PC-3 (cell line): Measurements from ENCODE around the gene ZNF534. TPM values are rescaled to one million over a fixed set of nuclear protein-coding genes. Genes with fewer than 3 reads are reported as not detected.

Experiments used
- ATAC-seq: fragments of 200-7000 bp; cut with Tn5 transposase; 2 replicates; pipeline ENCODE4 v1.9.1; 2020; ENCODE audit warnings: mild to moderate bottlenecking, moderate library complexity
- BruUV-seq: library from RNA; stranded (reverse); fragments of 400-500 nt; replicated peaks from 2 replicates; lab custom pipeline; 2021; lab: Mats Ljungman, UMichigan
- CTCF ChIA-PET: fragments of 300-600 bp; sonication (Branson Sonifier 250); formaldehyde crosslinking; loops from one replicate; lab custom pipeline; 2022; ENCODE audit warnings: antibody characterized with exemption; lab: Charles Lee
- POLR2A ChIA-PET: fragments of 300-600 bp; sonication (Branson Sonifier 250); formaldehyde crosslinking; loops from one replicate; lab custom pipeline; 2022; ENCODE audit warnings: antibody characterized with exemption; ENCODE audit not compliant: unreplicated experiment; lab: Charles Lee
- DNase-seq: peaks from one replicate; pipeline ENCODE4 v3.0.0-alpha.2; 2015
- H2AFZ ChIP-seq: fragments of 300-600 bp; sonication (generic); 2 replicates; pipeline ENCODE4 v1.6.0; 2016; ENCODE audit warnings: antibody characterized with exemption, low read length
- H3F3A ChIP-seq: fragments of 300-600 bp; sonication (generic); one replicate; pipeline ENCODE4 v1.6.0; 2017; ENCODE audit warnings: antibody characterized with exemption, low read length, control low read depth, mild to moderate bottlenecking; ENCODE audit not compliant: unreplicated experiment
- H3K27ac ChIP-seq: fragments of 300-600 bp; sonication (generic); 2 replicates; pipeline ENCODE4 v1.5.1; 2016; ENCODE audit warnings: mild to moderate bottlenecking, low read length
- H3K27me3 ChIP-seq: fragments of 300-600 bp; sonication (generic); 2 replicates; pipeline ENCODE4 v1.6.1; 2016; ENCODE audit warnings: low read length, mixed read lengths
- H3K36me3 ChIP-seq: fragments of 300-600 bp; sonication (generic); 2 replicates; pipeline ENCODE4 v1.6.1; 2016; ENCODE audit warnings: low read depth, mixed run types, low read length, mixed read lengths
- H3K4me1 ChIP-seq: fragments of 300-600 bp; sonication (generic); 2 replicates; pipeline ENCODE4 v1.5.1; 2016; ENCODE audit warnings: low read length; ENCODE audit not compliant: insufficient read depth
- H3K4me2 ChIP-seq: fragments of 300-600 bp; sonication (generic); 2 replicates; pipeline ENCODE4 v1.6.0; 2016; ENCODE audit warnings: low read length
- H3K4me3 ChIP-seq: fragments of 300-600 bp; sonication (generic); 2 replicates; pipeline ENCODE4 v1.5.1; 2016; ENCODE audit warnings: mild to moderate bottlenecking, low read length, mixed read lengths
- H3K79me2 ChIP-seq: fragments of 300-600 bp; sonication (generic); 2 replicates; pipeline ENCODE4 v1.6.1; 2017; ENCODE audit warnings: low read length, mixed read lengths
- H3K9ac ChIP-seq: fragments of 300-600 bp; sonication (generic); 2 replicates; pipeline ENCODE4 v1.6.0; 2016; ENCODE audit warnings: mild to moderate bottlenecking, low read length
- H3K9me2 ChIP-seq: fragments of 300-600 bp; sonication (generic); replicated peaks from 2 replicates; pipeline ENCODE4 v1.6.1; 2016; ENCODE audit warnings: mixed run types, low read length, mixed read lengths
- H3K9me3 ChIP-seq: fragments of 300-600 bp; sonication (generic); 2 replicates; pipeline ENCODE4 v1.6.1; 2016; ENCODE audit warnings: low read length, mixed read lengths
- H4K20me1 ChIP-seq: fragments of 300-600 bp; sonication (generic); 2 replicates; pipeline ENCODE4 v1.6.1; 2016; ENCODE audit warnings: low read length, mixed read lengths
- CTCF ChIP-seq: fragments of 300-600 bp; sonication (generic); conservative IDR thresholded peaks from 2 replicates; pipeline ENCODE4 v1.5.1; 2017; ENCODE audit warnings: antibody characterized with exemption, low read depth, mild to moderate bottlenecking, low read length
- EZH2 ChIP-seq: fragments of 300-600 bp; sonication (generic); IDR thresholded peaks from one replicate; pipeline ENCODE4 v1.6.1; 2017; ENCODE audit warnings: antibody characterized with exemption, mild to moderate bottlenecking, low read length; ENCODE audit not compliant: unreplicated experiment
- EZH2phosphoT487 ChIP-seq: fragments of 300-600 bp; sonication (generic); IDR thresholded peaks from 2 replicates; pipeline ENCODE4 v1.6.1; 2018; ENCODE audit warnings: mild to moderate bottlenecking, antibody characterized with exemption, low read length, borderline replicate concordance
- intact Hi-C: fragments of 100-400 bp; cut with micrococcal nuclease; formaldehyde crosslinking; loops from 2 replicates; pipeline ENCODE4 v1.9.0; 2023
- total RNA-seq: library from RNA; depleted of rRNA; stranded (reverse); fragments of >200 nt; gene quantifications from 2 replicates; pipeline ENCODE4 v1.2.3, GENCODE V29; 2014

Gene ZNF534
- total RNA-seq, 1 experiment from 2014 or later, result not detected

- ChIA-PET CTCF (no interaction called here), POLR2A (no interaction called here)
- H4K20me1 ChIP-seq, result no peaks in the 10 kb centered on the region
- H3K36me3 ChIP-seq, result peaks cover 4% of the 10 kb centered on the region; the same call in 1 of the 2 replicates
- H3K4me1 ChIP-seq, result no peaks in the 10 kb centered on the region
- no TSS peak for BruUV-seq
- no peaks in the 10 kb centered on the region for H3F3A ChIP-seq
- no peak for TF ChIP-seq EZH2
- no peak for TF ChIP-seq CTCF
- TF ChIP-seq EZH2phosphoT487, result no peak
- no peak overlapping the region for H3K27ac ChIP-seq
- H3K9me2 ChIP-seq, result no peaks in the 10 kb centered on the region
- DNase-seq (no peak), ATAC-seq (no peak)
- peaks cover 69% of the 10 kb centered on the region for H3K9me3 ChIP-seq
- H3K9ac ChIP-seq, result no peak overlapping the region
- no peaks in the 10 kb centered on the region for H3K79me2 ChIP-seq
- no peak overlapping the region for H2AFZ ChIP-seq
- H3K4me3 ChIP-seq, result no peak overlapping the region
- no peaks in the 10 kb centered on the region for H3K27me3 ChIP-seq
- H3K4me2 ChIP-seq, result no peak overlapping the region
- intact Hi-C loops, result no loop called here
Measured at GRCh38 chr19:52415711-52416110, 13.2 kb upstream of the ZNF534 start.

- no peak overlapping the region for H3K9ac ChIP-seq
- H3K4me3 ChIP-seq, result no peak overlapping the region
- TF ChIP-seq EZH2 (no peak), CTCF (no peak), EZH2phosphoT487 (no peak)
- BruUV-seq, result no TSS peak
- intact Hi-C loops, result no loop called here
- no peaks in the 10 kb centered on the region for H3K27me3 ChIP-seq
- DNase-seq, result no peak
- no peak overlapping the region for H3K4me2 ChIP-seq
- no peaks in the 10 kb centered on the region for H3K79me2 ChIP-seq
- peaks cover under 1% of the 10 kb centered on the region; the same call in 1 of the 2 replicates for H3K36me3 ChIP-seq
- ChIA-PET POLR2A (no interaction called here), CTCF (no interaction called here)
- no peaks in the 10 kb centered on the region for H3K9me2 ChIP-seq
- no peak overlapping the region for H3K27ac ChIP-seq
- peaks cover 54% of the 10 kb centered on the region for H3K9me3 ChIP-seq
- H4K20me1 ChIP-seq, result no peaks in the 10 kb centered on the region
- H3K4me1 ChIP-seq, result no peaks in the 10 kb centered on the region
- no peak for ATAC-seq
- H2AFZ ChIP-seq, result no peak overlapping the region
- no peaks in the 10 kb centered on the region for H3F3A ChIP-seq
Measured at GRCh38 chr19:52442179-52442578, 13.2 kb downstream of the ZNF534 start.

- Histone ChIP-seq H4K20me1 (no peaks in the 10 kb centered on the region), H3K36me3 (peaks cover 4% of the 10 kb centered on the region; the same call in 1 of the 2 replicates), H2AFZ (no peak overlapping the region), H3F3A (no peaks in the 10 kb centered on the region), H3K27me3 (no peaks in the 10 kb centered on the region), H3K9me2 (no peaks in the 10 kb centered on the region), H3K9me3 (peaks cover 52% of the 10 kb centered on the region), H3K4me1 (no peaks in the 10 kb centered on the region), H3K27ac (no peak overlapping the region), H3K4me2 (no peak overlapping the region), H3K9ac (no peak overlapping the region), H3K79me2 (no peaks in the 10 kb centered on the region), H3K4me3 (no peak overlapping the region)
- ChIA-PET CTCF (no interaction called here), POLR2A (no interaction called here)
- TF ChIP-seq EZH2phosphoT487, result no peak
- TF ChIP-seq EZH2, result no peak
- TF ChIP-seq CTCF, result no peak
- BruUV-seq, result no TSS peak
- ATAC-seq (no peak), DNase-seq (no peak)
- intact Hi-C loops, result no loop called here
Measured at GRCh38 chr19:52444506-52444905, 15.6 kb downstream of the ZNF534 start.
